Upper lobe of left lung (tissue), 6 donors: ENCODE results near the gene FHIT. TPM values are rescaled to one million over a fixed set of nuclear protein-coding genes. Genes with fewer than 3 reads are reported as not detected.

Experiments used
- ATAC-seq, 2 donors: fragments of 200-7000 bp; cut with Tn5 transposase; one replicate each; pipeline ENCODE4 v1.9.1; 2022; ENCODE audit warnings: mild to moderate bottlenecking in 2 of 2, moderate library complexity in 2 of 2; ENCODE audit not compliant: low FRiP score in 2 of 2
- DNase-seq, 2 donors: peaks; one replicate each; pipeline ENCODE4 v3.0.0-alpha.2; 2019 to 2020
- H3K27ac ChIP-seq, 4 donors: fragments of 200-600 bp; sonication (generic); one replicate each; pipeline ENCODE4 v1.5.1; 2016 to 2019
- H3K27me3 ChIP-seq, 4 donors: fragments of 200-600 bp; sonication (generic); one replicate each; pipeline ENCODE4 v1.5.1; 2017 to 2019
- H3K36me3 ChIP-seq, 4 donors: fragments of 200-600 bp; sonication (generic); one replicate each; pipeline ENCODE4 v1.5.1; 2016 to 2019
- H3K4me1 ChIP-seq, 4 donors: fragments of 200-600 bp; sonication (generic); one replicate each; pipeline ENCODE4 v1.5.1; 2018 to 2019
- H3K4me3 ChIP-seq, 4 donors: fragments of 200-600 bp; sonication (generic); one replicate each; pipeline ENCODE4 v1.5.1; 2017 to 2019; ENCODE audit warnings: mild to moderate bottlenecking in 2 of 4, moderate library complexity in 1 of 4
- H3K9me3 ChIP-seq, 4 donors: fragments of 200-600 bp; sonication (generic); one replicate each; pipeline ENCODE4 v1.5.1; 2018 to 2019
- CTCF ChIP-seq, 6 experiments: fragments of 450-650 bp in 4 of 6; fragments of 200-600 bp in 2 of 6; sonication (generic) in 2 of 6; IDR thresholded peaks; one replicate each; pipeline ENCODE4 v1.5.1; 2016 to 2019; ENCODE audit warnings: antibody characterized with exemption in 6 of 6
- EP300 ChIP-seq, 4 donors: sonication (generic); formaldehyde crosslinking; IDR thresholded peaks; one replicate each; pipeline ENCODE4 v1.5.1; 2017; ENCODE audit warnings: antibody characterized with exemption in 4 of 4, control low read depth in 2 of 4
- POLR2A ChIP-seq, 4 donors: fragments of 450-650 bp; IDR thresholded peaks; one replicate each; pipeline ENCODE4 v1.5.1; 2016 to 2017; ENCODE audit warnings: antibody characterized with exemption in 4 of 4, mild to moderate bottlenecking in 2 of 4
- POLR2AphosphoS5 ChIP-seq, 2 donors: sonication (generic); formaldehyde crosslinking; IDR thresholded peaks; one replicate each; pipeline ENCODE4 v1.5.1; 2017; ENCODE audit warnings: antibody characterized with exemption in 2 of 2
- WGBS, 2 donors: methylation state at CpG; one replicate each; pipeline ENCODE4 v1.1.5; 2017 to 2018; 5-methylcytosine and 5-hydroxymethylcytosine counted together
- total RNA-seq, 6 donors: library from RNA; depleted of rRNA in 4 of 6; stranded (reverse); fragments of >200 nt in 4 of 6; gene quantifications; one replicate each; pipeline versions ENCODE4 v1.1.0 to v1.2.1, GENCODE V29; 2016 to 2021
- donor health status: DM: no; HTN: no; CAD: no; lungs with moderate emphysema.
- donor health status: DM: no; HTN: yes; CAD: no; lungs with severe emphysema.

The FHIT gene
- total RNA-seq, 6 donors from 2014 or later: 6.8 to 56.6 (median 11.1) TPM

GRCh38 chr3:60756241-60757030 is 494.8 kb downstream of the FHIT start:
- Histone ChIP-seq H3K9me3 (no peaks in the 10 kb centered on the region), H3K36me3 (no peaks in the 10 kb centered on the region), H3K27me3 (no peaks in the 10 kb centered on the region), H3K4me3 (no peak overlapping the region), H3K27ac (no peak overlapping the region), H3K4me1 (no peaks in the 10 kb centered on the region)
- DNase-seq (no peak), ATAC-seq (no peak)
- 72 to 73% methylated on average over 7 of the region's 7 CpGs for WGBS, 2 donors
- TF ChIP-seq POLR2AphosphoS5 (IDR thresholded peaks at IDR 0.05) (no peak), EP300 (IDR thresholded peaks at IDR 0.05) (no peak), POLR2A (IDR thresholded peaks at IDR 0.05) (no peak), CTCF (IDR thresholded peaks at IDR 0.05) (no peak)

GRCh38 chr3:60755094-60755493 is 496.2 kb downstream of the FHIT start:
- TF ChIP-seq EP300 (IDR thresholded peaks at IDR 0.05) (no peak), POLR2A (IDR thresholded peaks at IDR 0.05) (no peak), CTCF (IDR thresholded peaks at IDR 0.05) (no peak), POLR2AphosphoS5 (IDR thresholded peaks at IDR 0.05) (no peak)
- H3K27ac ChIP-seq: no peak overlapping the region
- no peak overlapping the region for H3K4me3 ChIP-seq
- no peak for DNase-seq
- no peaks in the 10 kb centered on the region for H3K27me3 ChIP-seq
- peaks cover 0 to 3% (median 0%) of the 10 kb centered on the region in 4 donors for H3K9me3 ChIP-seq
- WGBS, 2 donors: 58 to 67% methylated on average over 3 of the region's 3 CpGs
- H3K36me3 ChIP-seq: no peaks in the 10 kb centered on the region
- no peak for ATAC-seq
- H3K4me1 ChIP-seq: no peaks in the 10 kb centered on the region

GRCh38 chr3:60754617-60755016 is 496.6 kb downstream of the FHIT start:
- Histone ChIP-seq H3K4me1 (no peaks in the 10 kb centered on the region), H3K27ac (no peak overlapping the region), H3K9me3 (peaks cover 0 to 3% (median 0%) of the 10 kb centered on the region in 4 donors), H3K27me3 (no peaks in the 10 kb centered on the region), H3K4me3 (no peak overlapping the region), H3K36me3 (no peaks in the 10 kb centered on the region)
- 96 to 97% methylated on average over 1 of the region's 1 CpG for WGBS, 2 donors
- ATAC-seq (no peak), DNase-seq (no peak)
- TF ChIP-seq POLR2A (IDR thresholded peaks at IDR 0.05): no peak
- no peak for TF ChIP-seq EP300 (IDR thresholded peaks at IDR 0.05)
- TF ChIP-seq POLR2AphosphoS5 (IDR thresholded peaks at IDR 0.05): no peak
- TF ChIP-seq CTCF (IDR thresholded peaks at IDR 0.05): no peak

GRCh38 chr3:60752809-60753208 is 498.4 kb downstream of the FHIT start:
- Histone ChIP-seq H3K9me3 (peaks cover 0 to 3% (median 0%) of the 10 kb centered on the region in 4 donors), H3K36me3 (no peaks in the 10 kb centered on the region), H3K27ac (no peak overlapping the region), H3K4me1 (no peaks in the 10 kb centered on the region), H3K4me3 (no peak overlapping the region), H3K27me3 (no peaks in the 10 kb centered on the region)
- TF ChIP-seq POLR2AphosphoS5 (IDR thresholded peaks at IDR 0.05): no peak
- no peak for TF ChIP-seq POLR2A (IDR thresholded peaks at IDR 0.05)
- no peak for TF ChIP-seq EP300 (IDR thresholded peaks at IDR 0.05)
- no peak for TF ChIP-seq CTCF (IDR thresholded peaks at IDR 0.05)
- 92% methylated on average over 3 of the region's 3 CpGs for WGBS, 2 donors
- DNase-seq: no peak
- ATAC-seq: no peak
